K562 (cell line): ENCODE results near the gene CMSS1. TPM values are rescaled to one million over a fixed set of nuclear protein-coding genes. Genes with fewer than 3 reads are reported as not detected.

Source experiments
- EGR1 ChIP-seq: fragments of 450-650 bp; conservative IDR thresholded peaks from 2 replicates; pipeline ENCODE4 v1.6.1; 2017; ENCODE audit warnings: mild to moderate bottlenecking
- MGA ChIP-seq: fragments of 450-650 bp; IDR thresholded peaks from 2 replicates; pipeline ENCODE4 v1.6.1; 2016; ENCODE audit warnings: mild to moderate bottlenecking, moderate library complexity
- NBN ChIP-seq: fragments of 450-650 bp; IDR thresholded peaks from 2 replicates; pipeline ENCODE4 v1.6.1; 2016; ENCODE audit warnings: low read depth, mild to moderate bottlenecking
- ZFPM2 ChIP-seq: fragments of 250-450 bp; sonication (Bioruptor Pico); IDR thresholded peaks from 2 replicates; pipeline ENCODE4 v1.5.1; 2022; ENCODE audit warnings: mild to moderate bottlenecking
- ZNF140 ChIP-seq: fragments of 250-450 bp; sonication (Bioruptor Pico); IDR thresholded peaks from 2 replicates; pipeline ENCODE4 v1.8.0; 2021; ENCODE audit warnings: moderate library complexity, mild to moderate bottlenecking, inconsistent platforms
- ZNF318 ChIP-seq, 2 experiments: fragments of 450-650 bp; IDR thresholded peaks; 2 replicates each; pipeline ENCODE4 v1.6.1; 2016; ENCODE audit warnings: mild to moderate bottlenecking in 2 of 2, borderline replicate concordance in 1 of 2, low read depth in 1 of 2, moderate library complexity in 1 of 2
- ZNF431 ChIP-seq: sonication (generic); formaldehyde crosslinking; IDR thresholded peaks from 2 replicates; pipeline ENCODE4 v1.8.0; 2022; ENCODE audit warnings: mild to moderate bottlenecking, missing genetic modification reagents
- polyA plus RNA-seq, 8 experiments: library from polyadenylated mRNA; depleted of rRNA in 4 of 8; stranded (reverse) in 5 of 8; unstranded in 3 of 8; fragments of >200 nt; fragmentation: Nextera tagmentation in 2 of 8; fragmentation: Illumina TruSeq in 1 of 8; extraction: Ambion mirVana in 2 of 8; extraction: Trizol in 1 of 8; gene quantifications; 2 replicates each; pipeline versions ENCODE4 v1.2.1 to v1.2.3, GENCODE V29; 2011 to 2014; ENCODE audit warnings: inconsistent platforms in 1 of 8, missing spikeins in 1 of 8
- total RNA-seq, 7 experiments: library from RNA; depleted of rRNA in 6 of 7; stranded (reverse); fragments of >200 nt in 6 of 7; fragmentation: Illumina TruSeq in 2 of 7; extraction: Trizol in 2 of 7; gene quantifications; 2 replicates each; pipeline versions ENCODE4 v1.2.1 to v1.2.3, GENCODE V29; 2011 to 2021; ENCODE audit warnings: low replicate concordance in 1 of 7

The CMSS1 gene
- total and polyA plus RNA-seq, 9 of the 15 experiments (the other 6 are each of a cell fraction or from before 2014, with no cell fraction given), result 46.9 to 109 (median 72.3) TPM

DNA sequence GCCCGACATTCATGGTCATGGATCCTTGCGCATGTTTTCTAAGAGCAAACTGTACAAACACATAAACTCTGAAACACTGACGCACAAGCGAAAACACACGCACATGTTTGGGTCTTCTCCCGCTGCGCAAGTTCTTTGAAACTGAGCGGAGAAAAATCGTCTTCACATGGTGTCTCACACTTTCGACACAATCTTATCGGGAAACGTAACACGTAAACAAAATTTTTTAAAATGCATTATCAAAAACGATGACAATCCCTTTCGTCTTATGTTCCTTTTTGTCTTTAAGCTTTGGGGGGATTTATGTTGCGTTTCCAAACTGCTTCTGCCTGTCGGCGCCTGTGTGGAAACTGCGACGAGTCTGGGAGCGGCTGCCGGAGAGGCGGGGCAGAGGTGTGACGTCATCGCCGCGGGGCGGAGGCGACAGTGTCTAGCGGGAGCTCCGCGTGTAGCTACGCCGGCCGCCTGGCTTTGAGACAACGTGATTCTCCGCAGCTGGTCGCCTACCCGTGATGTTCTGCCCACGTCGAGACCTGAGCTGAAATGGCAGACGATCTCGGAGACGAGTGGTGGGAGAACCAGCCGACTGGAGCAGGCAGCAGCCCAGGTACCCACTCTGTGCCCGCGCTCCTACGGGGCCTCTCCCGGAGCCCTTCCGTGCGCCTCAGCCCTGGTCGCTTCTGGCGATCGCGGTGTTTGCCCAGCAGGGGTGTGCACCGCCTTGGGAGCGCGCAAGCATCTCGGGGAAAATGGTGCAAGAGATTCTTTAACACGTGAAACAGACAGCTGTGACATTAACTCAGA lies at the start of gene CMSS1 (continued):
- TF ChIP-seq MGA (peak; percentile 84), EGR1 (0 out of 2 replicates have a peak, but pooled peaks have one; percentile 31), ZNF431 (CRISPR knock-in tag) (no peak), NBN (peak; percentile 93), ZNF140 (CRISPR knock-in tag) (no peak), ZFPM2 (CRISPR knock-in tag) (no peak), ZNF318 (IDR thresholded peaks at IDR 0.05; ENCODE audit: borderline replicate concordance in 1 of 2, low read depth in 1 of 2) (no peak)
